Activated CD4-positive, alpha-beta T cell treated with anti-CD3 and anti-CD28 coated beads, Interleukin-2, amount 50 U/mL, for 24 hours (primary cell): ENCODE measurements around the gene ZCCHC14.
"Not testable (repeated sequence)": the region's sequence is repeated elsewhere in the genome, so short reads cannot be mapped to it uniquely, and the experiment has no call there.

ENCODE experiments used
- DNase-seq, 2 donors: peaks; one replicate each; pipeline ENCODE4 v3.0.0-alpha.2; 2020; ENCODE audit warnings: low read depth in 1 of 2, low spot score in 1 of 2

Gene ZCCHC14

GRCh38 chr16:87525352-87525751, 32.5 kb upstream of the ZCCHC14 start:
- DNase-seq = no peak

- DNase-seq = no peak
Measured at GRCh38 chr16:87524407-87524806, 31.6 kb upstream of the ZCCHC14 start.

GRCh38 chr16:87523605-87524004, 30.8 kb upstream of the ZCCHC14 start:
- DNase-seq = not testable (repeated sequence)

- DNase-seq = not testable (repeated sequence)
Measured at GRCh38 chr16:87521764-87522163, 28.9 kb upstream of the ZCCHC14 start.

- not testable (repeated sequence) for DNase-seq
Measured at GRCh38 chr16:87519170-87519569, 26.3 kb upstream of the ZCCHC14 start.

- DNase-seq = not testable (repeated sequence)
Measured at GRCh38 chr16:87518430-87519051, 25.7 kb upstream of the ZCCHC14 start.

- DNase-seq = not testable (repeated sequence)
Measured at GRCh38 chr16:87517610-87518429, 25.0 kb upstream of the ZCCHC14 start.

- no peak for DNase-seq
Measured at GRCh38 chr16:87516361-87516760, 23.5 kb upstream of the ZCCHC14 start.

- DNase-seq = no peak
Measured at GRCh38 chr16:87515475-87516330, 22.9 kb upstream of the ZCCHC14 start.

GRCh38 chr16:87509778-87510177, 17.0 kb upstream of the ZCCHC14 start:
- DNase-seq = not testable (repeated sequence)

- no peak for DNase-seq
Measured at GRCh38 chr16:87507351-87508069, 14.7 kb upstream of the ZCCHC14 start.

GRCh38 chr16:87506423-87507350, 13.9 kb upstream of the ZCCHC14 start:
- no peak for DNase-seq

- no peak for DNase-seq
Measured at GRCh38 chr16:87505834-87506233, 13.0 kb upstream of the ZCCHC14 start.

- DNase-seq = not testable (repeated sequence)
Measured at GRCh38 chr16:87503232-87503937, 10.6 kb upstream of the ZCCHC14 start.

GRCh38 chr16:87502308-87502969, 9.6 kb upstream of the ZCCHC14 start:
- no peak for DNase-seq

- no peak for DNase-seq
Measured at GRCh38 chr16:87501117-87501516, 8.3 kb upstream of the ZCCHC14 start.

- DNase-seq = no peak
Measured at GRCh38 chr16:87499189-87499486, 6.3 kb upstream of the ZCCHC14 start.

GRCh38 chr16:87498324-87499188, 5.7 kb upstream of the ZCCHC14 start:
- no peak for DNase-seq
